Sigmoid colon (tissue), 4 donors: Measurements from ENCODE around the gene ELMO1.

Experiments
- EP300 ChIP-seq, 4 donors: sonication (generic); formaldehyde crosslinking; IDR thresholded peaks; one replicate each; pipeline ENCODE4 v1.6.1; 2017; ENCODE audit warnings: antibody characterized with exemption in 4 of 4
- POLR2A ChIP-seq, 2 donors: fragments of 450-650 bp; IDR thresholded peaks; one replicate each; pipeline ENCODE4 v1.6.1; 2016; ENCODE audit warnings: antibody characterized with exemption in 2 of 2, mild to moderate bottlenecking in 2 of 2, moderate library complexity in 2 of 2
- POLR2AphosphoS5 ChIP-seq, 4 donors: sonication (generic); formaldehyde crosslinking; IDR thresholded peaks; one replicate each; pipeline ENCODE4 v1.6.1; 2017; ENCODE audit warnings: antibody characterized with exemption in 4 of 4
- TF ChIP-seq, protein P1 (sequence below), 4 experiments: fragments of 450-650 bp in 3 of 4; fragments of 200-600 bp in 1 of 4; IDR thresholded peaks; one replicate each; pipeline ENCODE4 v1.5.1; 2016 to 2019; ENCODE audit warnings: antibody characterized with exemption in 4 of 4, mild to moderate bottlenecking in 3 of 4, moderate library complexity in 2 of 4

DNA sequence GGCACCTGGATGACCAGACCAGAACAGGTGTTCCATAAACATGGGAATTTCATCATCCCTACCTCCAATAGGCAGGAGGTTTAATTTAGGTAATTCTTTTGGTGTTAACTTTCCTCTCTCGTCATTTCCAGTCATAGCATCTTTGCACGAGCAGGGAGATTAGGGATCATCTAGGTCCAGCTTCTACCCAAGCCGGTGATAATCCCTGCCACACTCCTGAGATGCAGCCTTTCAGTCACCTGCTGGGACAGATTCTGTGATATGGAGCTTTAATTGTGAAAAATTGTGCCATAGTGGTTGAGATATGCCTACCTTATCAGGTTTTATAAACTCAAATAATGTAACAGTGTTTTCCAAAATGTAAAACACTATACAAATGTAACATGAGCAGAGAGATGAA lies 532.5 kb downstream of the ELMO1 start:
- TF ChIP-seq, protein P1, sequence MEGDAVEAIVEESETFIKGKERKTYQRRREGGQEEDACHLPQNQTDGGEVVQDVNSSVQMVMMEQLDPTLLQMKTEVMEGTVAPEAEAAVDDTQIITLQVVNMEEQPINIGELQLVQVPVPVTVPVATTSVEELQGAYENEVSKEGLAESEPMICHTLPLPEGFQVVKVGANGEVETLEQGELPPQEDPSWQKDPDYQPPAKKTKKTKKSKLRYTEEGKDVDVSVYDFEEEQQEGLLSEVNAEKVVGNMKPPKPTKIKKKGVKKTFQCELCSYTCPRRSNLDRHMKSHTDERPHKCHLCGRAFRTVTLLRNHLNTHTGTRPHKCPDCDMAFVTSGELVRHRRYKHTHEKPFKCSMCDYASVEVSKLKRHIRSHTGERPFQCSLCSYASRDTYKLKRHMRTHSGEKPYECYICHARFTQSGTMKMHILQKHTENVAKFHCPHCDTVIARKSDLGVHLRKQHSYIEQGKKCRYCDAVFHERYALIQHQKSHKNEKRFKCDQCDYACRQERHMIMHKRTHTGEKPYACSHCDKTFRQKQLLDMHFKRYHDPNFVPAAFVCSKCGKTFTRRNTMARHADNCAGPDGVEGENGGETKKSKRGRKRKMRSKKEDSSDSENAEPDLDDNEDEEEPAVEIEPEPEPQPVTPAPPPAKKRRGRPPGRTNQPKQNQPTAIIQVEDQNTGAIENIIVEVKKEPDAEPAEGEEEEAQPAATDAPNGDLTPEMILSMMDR (IDR thresholded peaks at IDR 0.05), result no peak
- TF ChIP-seq EP300 (IDR thresholded peaks at IDR 0.05), result no peak
- TF ChIP-seq POLR2A (IDR thresholded peaks at IDR 0.05), result no peak
- TF ChIP-seq POLR2AphosphoS5 (IDR thresholded peaks at IDR 0.05), result no peak
